ENCODE results near the gene SERGEF.
"Not testable (repeated sequence)": the region's sequence is repeated elsewhere in the genome, so short reads cannot be mapped to it uniquely, and the experiment has no call there.

SERGEF gene

DNA sequence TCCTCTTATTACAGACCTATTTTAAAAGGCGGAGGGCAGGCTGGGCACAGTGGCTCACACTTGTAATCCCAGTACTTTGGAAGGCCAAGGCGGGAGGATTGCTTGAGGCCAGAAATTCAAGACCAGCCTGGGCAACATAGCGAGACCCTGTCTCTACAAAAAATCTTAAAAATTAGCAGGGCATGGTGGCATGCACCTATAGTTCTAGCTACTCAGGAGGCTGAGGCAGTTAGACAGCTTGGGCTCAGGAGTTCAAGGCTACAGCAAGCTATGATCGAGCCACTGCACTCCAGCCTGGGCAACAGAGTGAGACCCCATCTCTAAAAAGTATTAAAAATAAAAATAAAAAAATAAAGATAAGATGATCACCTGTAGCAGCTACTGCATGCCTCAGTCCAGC is 12.7 kb downstream of the SERGEF start:
- not testable (repeated sequence) for DNase-seq

DNA sequence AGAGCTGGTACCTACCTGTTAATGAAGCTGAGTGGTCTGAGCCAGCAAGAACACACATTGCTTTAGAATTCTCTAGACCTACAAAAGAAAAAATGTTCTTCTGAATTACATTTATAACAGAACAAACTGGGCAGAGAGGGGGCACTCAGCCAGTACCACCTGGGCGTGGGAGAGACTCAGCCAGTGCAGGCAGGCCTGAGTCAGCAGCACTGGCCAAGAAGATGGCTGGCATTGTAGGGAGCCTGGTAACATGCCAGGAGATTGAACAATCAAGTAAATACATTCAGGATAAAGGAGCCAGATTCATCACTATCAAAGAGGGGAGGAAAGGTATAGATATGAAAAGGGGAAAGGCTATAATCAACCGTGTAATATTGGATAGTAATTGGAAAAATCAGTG is 19.9 kb downstream of the SERGEF start:
- DNase-seq, result no peak

DNA sequence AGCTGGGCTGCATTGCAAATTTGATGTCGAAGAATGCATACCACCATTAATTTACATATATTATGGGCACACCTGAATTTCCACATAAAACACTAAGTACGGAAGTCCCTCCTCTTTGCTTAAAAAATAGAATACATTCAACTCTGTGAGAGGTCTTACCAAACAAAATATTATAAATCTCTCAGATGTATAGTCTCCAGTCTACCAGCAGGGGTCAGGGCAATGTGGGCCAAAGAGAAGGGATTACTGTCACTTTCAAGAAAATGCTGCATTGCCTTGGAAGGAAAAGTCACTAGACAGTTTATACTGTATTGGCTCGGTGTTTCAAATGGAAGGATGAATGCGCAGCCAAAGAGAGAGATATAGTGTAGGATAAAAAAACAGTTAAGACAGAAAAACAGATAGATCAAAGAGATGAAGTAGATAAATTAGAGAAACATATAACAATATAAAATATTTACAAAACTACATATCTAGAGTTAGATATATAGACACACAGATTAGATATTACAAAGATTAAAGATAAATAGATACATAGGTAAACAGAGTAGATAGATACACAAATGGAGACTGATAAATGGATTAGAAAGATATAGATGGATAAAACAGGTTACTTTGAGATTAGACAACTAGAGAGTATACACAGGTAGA is 20.9 kb downstream of the SERGEF start:
- DNase-seq, result peak; percentile 10

DNA sequence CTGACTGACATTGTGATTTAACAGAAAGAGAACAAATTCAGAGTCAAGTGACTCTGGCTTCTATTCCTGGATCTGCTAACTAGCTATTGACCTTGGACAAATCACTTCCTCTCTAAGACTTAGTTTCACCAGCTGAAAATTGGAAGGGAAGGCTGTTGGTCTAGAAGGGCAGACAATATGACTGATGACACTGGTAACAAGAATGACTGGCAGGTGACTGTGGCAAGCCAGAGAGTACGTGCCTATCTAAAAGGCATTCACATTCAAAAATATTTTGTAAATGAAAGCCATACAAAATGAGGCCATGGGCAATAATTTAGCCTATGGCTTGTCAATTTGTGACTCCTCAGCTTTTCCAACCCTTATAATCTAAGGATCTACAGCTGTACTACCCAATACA is 23.5 kb downstream of the SERGEF start:
- no peak for DNase-seq

DNA sequence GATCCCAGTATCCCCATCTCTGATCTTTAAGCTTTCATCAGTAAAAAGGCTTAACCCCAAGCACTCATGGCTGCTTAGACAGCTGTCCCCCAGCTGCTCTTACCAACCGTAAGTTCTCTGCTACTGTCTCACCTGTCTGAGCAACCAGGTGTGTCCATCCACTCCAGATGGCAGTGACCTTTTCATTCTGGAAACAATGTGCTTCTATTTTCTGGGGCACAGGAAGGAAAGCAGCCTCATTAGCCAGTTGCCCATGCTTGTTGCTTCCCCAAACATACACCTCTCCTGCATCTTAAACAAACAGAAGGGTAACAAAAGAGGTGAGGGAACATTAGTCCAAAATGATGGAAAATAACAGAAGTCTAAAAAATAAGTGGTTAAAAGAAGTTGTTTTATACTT is 24.4 kb downstream of the SERGEF start:
- no peak for DNase-seq

DNA sequence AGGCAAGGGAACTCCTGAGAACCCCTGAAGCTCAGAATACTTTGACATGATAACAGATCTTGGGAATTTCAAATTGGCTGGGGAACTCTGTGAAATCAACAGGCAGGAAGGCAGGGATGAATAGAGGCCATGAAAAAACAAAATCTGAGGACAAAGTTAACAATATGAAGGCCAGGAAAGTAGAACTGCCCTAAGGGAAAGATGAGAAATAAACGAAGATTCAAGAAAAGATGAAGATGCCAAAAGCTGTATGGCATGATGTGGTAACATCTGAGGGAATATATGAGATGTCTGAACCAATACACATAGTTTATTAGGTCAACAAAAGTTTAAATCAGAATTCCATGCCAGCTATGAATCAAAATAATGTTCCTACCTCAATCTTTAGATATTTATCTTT is 25.0 kb downstream of the SERGEF start:
- DNase-seq, result no peak

DNA sequence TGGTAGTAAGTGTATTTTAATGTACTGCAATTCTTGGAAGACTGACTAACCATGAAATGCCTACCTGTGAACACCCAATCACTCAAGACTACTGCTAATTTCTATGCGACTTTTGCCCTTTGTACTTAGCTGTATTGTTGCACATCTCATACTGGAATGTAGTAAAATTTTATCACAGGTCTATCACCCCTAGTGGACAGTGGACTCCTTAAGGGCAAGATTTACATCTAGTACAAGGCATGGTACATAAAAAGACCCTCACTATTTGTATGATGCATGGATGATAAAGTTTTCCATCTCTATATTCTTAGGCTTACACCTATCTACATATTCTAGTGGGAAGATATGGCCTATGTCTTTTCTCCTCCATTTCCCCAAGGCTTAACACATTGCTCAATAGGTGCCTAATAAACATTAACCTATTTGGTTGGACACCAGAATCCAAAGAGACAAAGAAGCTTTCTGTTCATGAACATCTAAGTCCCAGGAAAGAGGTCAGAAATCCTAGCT is 26.1 kb downstream of the SERGEF start:
- no peak for DNase-seq

DNA sequence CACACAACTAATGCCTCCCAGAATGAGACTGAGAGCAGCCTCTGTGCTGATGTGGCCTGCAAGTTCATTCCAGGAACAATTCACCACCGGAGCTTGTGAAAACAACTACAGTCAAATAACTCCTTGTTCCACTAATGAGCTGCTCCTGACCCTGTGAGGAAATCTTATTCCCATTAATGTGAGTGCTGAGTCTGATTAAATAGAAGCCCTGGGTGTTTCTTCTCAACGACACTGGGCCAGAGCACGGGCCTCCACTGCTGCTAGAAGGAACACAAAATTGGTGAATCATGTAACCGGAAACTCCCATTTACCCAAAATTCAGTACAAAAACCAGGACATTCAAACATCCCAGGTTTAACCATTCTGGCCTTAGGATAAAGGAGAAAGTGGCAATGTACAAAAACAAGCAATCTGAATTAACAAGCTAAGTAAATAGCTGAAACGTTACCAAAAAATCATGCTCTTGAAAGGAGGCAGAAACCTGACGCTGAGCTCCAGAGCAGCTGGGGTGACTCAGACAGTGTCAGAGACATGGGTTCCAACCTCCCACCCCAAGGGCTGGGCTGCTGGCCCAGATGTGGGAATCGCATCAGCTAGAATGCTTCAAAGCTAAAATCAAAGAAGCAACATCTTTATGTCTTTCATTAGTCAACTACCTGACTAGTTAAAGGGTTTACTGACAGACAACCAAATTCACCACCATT is 26.7 kb downstream of the SERGEF start:
- no peak for DNase-seq

DNA sequence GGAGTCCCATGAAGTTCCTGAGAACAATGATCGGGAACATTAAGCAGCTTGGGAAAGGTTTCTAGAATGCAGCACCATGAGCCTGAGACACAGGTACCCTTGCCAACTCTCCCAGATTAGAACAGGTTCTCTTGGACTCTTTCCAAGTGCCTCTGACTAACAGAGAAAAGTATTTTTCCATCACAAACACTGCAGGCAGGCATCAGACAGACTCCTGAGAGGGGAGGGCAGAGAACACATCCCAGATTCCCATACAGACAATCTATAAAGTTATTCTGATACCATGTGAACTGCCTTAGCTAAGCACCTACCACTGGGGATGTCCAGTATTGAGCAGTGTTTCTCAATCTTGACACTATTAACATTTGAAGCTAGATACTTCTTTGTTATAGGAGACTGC is 27.3 kb downstream of the SERGEF start:
- DNase-seq, result no peak

DNA sequence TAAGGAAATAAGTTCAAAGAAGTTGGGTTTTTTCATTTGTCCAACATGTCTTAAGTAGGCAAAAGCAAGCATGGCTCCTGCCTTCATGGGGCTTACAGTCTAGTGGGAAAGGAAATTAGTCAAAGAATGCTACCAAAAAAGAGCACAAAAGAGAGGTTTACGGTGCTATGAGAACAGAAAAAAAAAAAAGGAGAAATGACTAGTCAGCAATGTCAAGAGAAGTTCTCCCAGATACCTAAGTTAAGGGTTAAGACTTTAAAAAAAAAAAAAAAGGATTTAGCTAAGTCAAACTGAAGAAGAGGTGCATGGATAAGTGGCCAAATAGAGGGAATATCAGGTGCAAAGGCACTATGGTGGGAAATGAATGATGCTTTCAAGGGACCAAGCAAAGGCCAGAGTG is 29.3 kb downstream of the SERGEF start:
- DNase-seq, result no peak

DNA sequence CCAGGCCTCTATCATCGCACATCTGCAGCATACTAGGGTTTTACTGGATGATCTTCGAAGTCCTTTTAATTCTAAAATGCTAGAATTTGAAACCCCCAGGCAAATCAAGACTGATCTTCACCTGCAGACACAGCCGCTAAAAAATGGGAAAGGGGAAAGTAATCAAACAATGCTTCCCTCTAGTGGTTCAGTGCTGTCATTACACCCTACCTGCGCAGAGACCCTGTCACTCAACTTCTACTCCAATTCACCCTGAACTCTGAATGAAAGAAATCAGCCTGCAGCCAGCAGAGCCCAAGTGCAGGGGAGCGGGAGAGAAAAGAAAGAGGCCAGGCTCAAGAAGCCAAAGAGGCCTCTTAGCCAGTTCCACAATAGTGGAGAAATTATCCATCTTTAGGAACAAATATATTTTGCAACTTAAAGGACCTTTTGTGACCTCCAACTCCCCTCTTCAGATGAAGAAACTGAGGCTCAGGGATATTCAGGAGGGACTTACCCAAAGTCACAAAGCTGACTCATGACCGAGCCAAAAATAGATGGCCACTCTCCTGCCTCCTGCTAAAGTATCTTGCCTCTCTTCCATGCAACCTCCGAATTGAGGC is 33.0 kb downstream of the SERGEF start:
- DNase-seq, result peak; percentile 37

DNA sequence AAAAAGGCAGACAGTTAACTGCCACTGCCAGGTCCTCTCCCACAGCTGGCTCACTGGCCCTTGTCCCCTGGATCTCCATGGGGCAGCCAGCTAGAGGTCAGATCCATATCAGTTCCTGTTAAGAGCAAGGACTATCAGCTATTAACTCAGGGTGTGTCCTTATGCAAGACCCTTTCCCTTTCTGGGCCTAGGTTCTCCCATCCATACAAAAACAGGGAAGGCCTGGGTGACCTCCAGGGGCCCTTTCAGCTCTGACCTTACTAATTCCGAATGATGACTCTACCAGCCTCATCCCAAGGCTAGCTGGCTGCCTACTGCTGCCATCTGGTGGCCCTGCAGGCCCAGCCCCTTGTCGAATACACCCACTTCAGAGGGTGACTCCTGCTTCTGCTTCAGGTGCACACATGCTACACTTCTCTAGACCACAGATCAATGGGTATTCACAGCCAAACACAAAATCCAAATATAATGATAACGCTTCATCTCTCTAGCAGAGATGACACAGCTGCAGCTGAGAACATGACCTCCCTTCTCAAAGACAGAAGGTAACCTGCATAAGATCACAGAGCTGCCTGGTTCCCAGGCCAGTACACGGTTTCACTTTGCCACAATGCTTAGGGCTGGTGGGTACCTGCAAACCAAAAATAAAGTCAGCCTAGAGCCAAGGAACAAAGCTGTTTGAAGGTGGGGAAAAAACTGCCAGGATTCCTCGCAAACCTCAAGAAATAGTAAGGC is 34.1 kb downstream of the SERGEF start:
- peak; percentile 25 for DNase-seq

DNA sequence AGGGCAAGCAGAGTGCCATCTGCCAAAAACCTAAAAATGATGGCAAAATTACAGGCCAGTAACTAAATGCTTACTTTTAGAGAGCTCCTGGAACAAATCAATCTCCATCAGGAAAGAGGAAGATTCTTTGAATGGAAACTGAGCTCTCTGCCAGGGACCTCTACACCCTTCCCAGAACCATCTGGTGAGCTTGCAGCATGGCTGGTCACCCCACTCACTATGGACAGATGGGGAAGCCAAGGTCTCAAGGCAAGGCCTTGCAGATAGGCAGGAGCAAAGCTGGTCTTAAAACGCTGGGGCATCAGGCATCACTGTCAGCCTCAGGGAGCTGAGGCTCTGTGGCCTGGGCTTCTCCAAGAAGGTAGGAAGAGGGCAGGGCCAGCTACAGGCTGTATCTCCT is 36.2 kb downstream of the SERGEF start:
- DNase-seq, result no peak

DNA sequence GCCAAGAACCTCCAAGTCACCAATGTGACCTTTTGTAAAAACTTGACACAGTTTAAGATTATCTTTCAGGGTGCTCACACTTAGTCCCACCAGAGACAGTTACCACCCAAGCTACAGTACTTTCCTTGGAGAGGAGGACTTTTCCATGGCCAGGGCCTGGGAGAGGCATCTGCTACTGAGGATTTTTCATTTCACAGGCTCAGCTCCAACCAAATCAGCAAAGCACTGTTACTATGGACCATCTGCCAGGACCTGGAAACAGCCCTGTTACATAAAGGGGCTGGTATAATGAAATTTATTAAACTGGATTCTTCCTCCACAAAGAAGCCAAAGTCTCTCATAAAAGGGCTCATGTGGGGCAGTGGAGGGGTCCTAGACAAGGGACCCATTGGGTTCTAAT is 38.6 kb downstream of the SERGEF start:
- DNase-seq, result no peak

DNA sequence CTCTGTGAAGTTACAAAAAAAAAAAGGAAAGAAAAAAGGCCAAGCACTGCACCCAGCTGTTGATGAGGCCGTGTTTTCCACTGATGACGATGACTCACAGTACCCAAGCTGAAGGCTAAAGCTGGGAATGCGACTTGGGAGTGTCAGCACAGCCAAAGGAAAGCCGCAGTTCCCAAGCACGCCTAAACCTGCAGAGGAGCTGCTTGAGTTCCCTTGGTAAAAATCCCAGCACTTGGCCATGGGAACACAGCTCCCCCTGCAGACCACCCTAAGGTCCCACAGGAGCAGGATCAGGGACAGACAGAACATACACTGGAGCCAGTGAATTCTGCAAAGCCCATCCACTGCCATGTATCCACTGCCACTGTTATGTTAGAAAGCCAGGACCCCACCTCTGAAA is 39.9 kb downstream of the SERGEF start:
- DNase-seq, result no peak

DNA sequence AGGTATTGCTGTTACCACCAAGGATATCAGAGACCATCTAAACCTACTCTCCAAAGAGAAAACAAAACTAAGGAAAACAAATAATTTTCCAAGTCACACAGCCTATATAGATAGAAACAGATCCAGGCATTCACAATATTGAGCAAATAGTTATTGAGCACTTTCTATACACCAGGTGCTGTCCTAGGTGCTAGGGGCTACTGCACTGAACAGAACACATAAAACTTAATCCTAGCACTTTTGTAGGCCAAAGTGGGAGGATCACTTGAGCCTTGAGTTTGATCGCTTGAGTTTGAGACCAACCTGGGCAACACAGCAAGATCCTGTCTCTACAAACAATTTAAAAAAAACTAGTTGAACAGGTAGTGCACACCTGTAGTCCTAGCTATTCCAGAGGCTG is 44.6 kb downstream of the SERGEF start:
- no peak for DNase-seq

DNA sequence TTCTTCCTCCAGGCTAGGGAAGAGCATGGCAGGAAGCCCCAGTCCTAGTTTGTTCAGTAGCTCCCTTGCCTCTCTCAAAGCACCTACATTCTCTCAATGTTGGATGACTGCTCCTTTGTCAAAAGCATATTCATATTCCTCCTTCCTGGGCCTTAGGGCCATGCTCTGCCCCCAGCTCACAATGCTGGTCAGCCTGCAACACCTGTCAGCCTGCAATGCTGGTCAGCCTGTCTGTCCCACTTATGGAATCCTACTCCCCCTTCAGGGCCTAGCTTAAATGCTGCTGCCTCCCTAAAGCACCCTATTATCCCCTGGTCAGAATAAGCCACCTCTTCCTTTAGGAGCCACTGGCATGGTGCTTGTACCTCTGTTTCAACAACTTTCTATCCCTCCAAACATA is 45.2 kb downstream of the SERGEF start:
- DNase-seq, result no peak

DNA sequence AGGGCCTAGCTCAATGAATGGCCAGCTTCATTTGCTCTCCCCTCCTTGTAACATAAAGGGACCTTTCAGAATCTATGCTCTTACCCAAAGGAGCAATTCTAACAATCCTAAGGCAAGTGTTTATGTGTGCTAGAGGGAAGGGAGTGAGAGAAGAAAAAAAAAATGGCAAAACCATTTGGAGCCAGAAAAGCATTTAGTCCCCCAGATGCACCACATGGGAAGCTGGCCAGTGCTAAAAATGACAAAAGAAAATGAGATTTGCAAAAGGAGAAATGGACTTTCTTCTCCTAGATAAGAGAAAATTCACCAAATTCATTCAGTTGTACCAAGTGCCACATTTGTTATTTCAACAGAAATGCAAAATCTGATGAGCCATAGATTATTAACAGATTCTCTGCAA is 52.8 kb downstream of the SERGEF start:
- DNase-seq, result no peak

DNA sequence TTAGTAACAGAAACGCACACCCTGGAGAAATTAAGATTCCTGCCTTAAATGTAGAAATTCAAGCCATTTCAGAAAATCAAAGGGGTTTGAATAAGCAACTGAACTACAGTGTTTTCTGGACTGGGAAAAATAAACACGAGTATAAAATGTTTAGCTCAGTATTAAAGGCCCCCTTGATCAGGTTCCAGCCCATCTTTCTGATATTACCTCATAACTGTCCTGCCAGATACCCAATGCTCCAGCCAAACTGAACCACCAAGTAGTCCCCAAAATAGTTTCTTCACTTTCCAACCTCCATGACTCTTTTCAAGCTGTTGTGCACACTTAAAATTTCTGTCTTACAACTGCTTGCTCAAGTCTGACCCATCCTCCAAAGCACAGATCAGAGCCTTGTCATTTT is 54.4 kb downstream of the SERGEF start:
- no peak for DNase-seq

DNA sequence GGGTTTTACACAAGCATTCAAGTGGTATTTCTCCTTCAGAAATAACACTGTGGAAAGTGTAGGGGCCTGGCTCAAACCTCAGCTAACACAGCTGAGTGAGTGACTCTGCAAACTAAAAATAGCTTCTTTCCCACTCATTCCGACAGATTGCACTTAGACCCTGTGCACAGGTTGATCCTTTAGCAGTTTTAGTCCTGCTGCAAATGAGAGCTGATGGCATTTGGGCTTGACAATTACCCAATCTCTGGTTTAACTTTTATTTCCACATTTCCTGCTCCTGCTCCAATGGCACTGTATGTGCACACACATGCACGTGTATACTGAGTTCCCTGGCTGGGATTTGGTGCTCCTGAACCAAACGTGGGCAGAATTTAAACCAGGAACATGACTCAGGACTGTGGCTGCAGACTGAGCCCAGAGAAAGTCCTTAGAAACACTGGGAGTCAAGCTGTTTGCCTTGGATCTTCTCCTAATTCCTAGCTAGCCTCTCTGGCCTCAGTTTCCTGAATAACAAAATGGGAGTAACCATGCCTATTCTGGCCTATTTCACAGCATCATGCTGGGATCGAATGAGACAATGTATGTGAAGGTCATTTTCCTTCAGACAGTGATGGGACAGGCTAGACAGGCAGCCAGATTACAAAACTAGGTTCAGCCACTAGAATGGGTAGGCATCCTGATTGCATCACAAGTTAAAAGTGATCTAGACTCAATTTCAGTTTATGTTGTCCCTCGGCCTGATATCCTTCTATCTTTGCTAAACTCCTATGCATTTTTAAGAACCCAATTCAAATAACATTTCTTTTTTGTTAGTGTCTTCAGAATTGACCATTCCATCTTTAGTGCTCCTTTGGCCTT is 58.2 kb downstream of the SERGEF start:
- DNase-seq, result no peak

DNA sequence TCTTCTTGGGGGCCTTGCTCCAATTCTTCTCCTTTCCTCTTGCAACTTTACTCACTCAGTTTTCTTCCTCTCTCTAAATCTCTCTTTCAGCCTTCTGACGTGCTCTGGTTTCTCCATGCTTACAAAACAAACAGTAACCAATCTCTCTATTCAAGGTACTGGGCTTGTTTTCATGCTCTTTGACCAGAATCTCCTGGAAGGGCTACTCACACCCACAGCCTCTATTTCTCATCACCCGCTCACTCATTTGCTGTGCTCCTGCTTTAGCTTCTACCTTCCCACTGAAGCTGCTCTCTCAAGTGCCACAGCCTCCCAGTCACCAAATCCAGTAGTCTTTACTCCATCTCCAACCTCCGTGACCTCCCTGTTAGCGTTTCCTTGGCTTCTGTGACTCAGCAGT is 60.4 kb downstream of the SERGEF start:
- DNase-seq, result no peak

DNA sequence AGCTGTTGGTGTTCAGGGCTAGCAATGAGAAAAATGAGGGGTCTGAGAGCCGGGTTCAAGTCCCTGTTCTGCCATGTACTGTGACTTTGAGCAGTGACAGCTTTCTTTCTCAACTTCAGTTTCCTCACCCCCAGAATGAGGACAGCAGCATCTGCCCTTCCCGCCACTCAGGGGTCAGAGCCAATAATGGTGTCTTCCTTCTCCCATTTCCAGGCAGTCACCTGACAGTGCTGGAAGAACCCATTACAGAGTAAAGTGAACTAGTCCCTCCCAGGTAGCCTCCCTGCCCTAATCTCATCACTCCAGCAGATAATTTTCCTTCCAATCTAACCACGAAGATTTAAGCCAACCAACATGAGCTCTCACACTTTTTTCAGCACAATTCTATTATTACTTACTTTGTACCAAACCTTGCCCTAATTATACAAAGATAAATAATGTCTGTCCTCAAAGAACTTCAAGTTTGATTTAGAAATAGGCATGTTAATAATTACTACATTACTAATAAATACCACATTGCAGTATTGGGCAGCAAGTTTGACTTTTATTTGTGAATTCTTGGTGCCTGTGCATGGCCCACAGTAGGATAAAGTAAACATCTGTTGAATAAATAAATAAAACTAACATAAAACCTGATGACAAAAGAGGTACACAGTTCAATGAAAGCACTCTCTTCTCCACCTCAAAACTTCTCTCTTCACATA is 61.0 kb downstream of the SERGEF start:
- DNase-seq, result no peak
